GM12891 (cell line): ENCODE measurements around the gene PLK5.

Source experiments
- POLR2A ChIP-seq: IDR thresholded peaks from 2 replicates; pipeline ENCODE4 v1.6.1; 2011; ENCODE audit warnings: low read depth, low read length, control low read depth
- POLR2AphosphoS5 ChIP-seq: IDR thresholded peaks from 2 replicates; pipeline ENCODE4 v1.6.1; 2011; ENCODE audit warnings: low read depth, low read length, control low read depth
- SPI1 ChIP-seq: IDR thresholded peaks from 2 replicates; pipeline ENCODE4 v1.6.1; 2011; ENCODE audit warnings: low read depth, low read length, control low read depth
- TAF1 ChIP-seq: IDR thresholded peaks from 2 replicates; pipeline ENCODE4 v1.6.1; 2011; ENCODE audit warnings: low read depth, low read length, control low read depth

DNA sequence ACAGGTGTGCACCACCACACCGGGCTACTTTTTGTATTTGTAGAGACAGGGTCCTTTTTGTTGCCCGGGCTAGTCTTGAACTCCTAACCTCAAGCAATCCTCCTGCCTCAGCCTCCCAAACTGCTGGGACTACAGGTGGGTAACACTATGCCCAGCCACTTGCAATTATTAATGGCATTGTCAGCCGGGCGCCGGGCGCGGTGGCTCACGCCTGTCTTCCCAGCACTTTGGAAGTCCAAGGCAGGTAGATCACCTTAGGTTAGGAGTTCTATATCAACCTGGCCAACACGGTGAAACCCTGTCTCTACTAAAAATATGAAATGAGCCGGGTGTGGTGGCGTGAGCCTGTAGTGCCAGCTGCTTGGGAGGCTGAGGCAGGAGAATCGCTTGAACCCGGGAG lies 47.0 kb downstream of the PLK5 start:
- no peak for TF ChIP-seq TAF1
- TF ChIP-seq POLR2A: no peak
- TF ChIP-seq POLR2AphosphoS5: no peak
- TF ChIP-seq SPI1: no peak
